ENCODE results near the gene PTGDS. TPM values are rescaled to one million over a fixed set of nuclear protein-coding genes. Genes with fewer than 3 reads are reported as not detected.

The PTGDS gene
- total RNA-seq, 1 donor, result 10.8 TPM

DNA sequence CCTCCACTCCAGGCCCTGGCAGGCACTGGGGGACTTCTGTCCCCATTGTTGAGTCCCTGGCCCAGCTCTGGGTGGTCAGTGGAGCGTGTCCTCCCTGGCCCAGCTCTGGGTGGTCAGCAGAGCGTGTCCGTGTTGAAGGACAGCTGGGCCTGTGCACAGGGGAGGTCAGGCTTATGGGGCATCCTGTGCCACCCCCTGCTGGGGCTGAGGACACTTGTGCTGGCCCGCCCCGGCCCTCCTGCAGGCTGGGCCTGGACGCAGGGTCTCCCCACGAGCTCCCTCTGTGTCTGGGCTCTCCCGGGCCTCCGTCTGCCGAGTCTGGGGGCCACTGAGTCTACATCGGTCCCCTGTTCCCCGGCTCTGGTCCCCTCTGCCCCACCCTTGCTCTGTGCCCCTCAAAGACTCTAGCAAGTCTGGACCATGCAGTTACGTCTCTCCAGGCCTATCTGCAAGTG is 30.5 kb downstream of the PTGDS start:
- no peak overlapping the region for H3K4me3 ChIP-seq (ENCODE audit: low read depth, low read length)
- TF ChIP-seq, protein P1, sequence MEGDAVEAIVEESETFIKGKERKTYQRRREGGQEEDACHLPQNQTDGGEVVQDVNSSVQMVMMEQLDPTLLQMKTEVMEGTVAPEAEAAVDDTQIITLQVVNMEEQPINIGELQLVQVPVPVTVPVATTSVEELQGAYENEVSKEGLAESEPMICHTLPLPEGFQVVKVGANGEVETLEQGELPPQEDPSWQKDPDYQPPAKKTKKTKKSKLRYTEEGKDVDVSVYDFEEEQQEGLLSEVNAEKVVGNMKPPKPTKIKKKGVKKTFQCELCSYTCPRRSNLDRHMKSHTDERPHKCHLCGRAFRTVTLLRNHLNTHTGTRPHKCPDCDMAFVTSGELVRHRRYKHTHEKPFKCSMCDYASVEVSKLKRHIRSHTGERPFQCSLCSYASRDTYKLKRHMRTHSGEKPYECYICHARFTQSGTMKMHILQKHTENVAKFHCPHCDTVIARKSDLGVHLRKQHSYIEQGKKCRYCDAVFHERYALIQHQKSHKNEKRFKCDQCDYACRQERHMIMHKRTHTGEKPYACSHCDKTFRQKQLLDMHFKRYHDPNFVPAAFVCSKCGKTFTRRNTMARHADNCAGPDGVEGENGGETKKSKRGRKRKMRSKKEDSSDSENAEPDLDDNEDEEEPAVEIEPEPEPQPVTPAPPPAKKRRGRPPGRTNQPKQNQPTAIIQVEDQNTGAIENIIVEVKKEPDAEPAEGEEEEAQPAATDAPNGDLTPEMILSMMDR (IDR thresholded peaks at IDR 0.05; ENCODE audit: insufficient read depth, low read depth, low read length), result no peak
- DNase-seq (ENCODE audit: low read depth), result no peak

DNA sequence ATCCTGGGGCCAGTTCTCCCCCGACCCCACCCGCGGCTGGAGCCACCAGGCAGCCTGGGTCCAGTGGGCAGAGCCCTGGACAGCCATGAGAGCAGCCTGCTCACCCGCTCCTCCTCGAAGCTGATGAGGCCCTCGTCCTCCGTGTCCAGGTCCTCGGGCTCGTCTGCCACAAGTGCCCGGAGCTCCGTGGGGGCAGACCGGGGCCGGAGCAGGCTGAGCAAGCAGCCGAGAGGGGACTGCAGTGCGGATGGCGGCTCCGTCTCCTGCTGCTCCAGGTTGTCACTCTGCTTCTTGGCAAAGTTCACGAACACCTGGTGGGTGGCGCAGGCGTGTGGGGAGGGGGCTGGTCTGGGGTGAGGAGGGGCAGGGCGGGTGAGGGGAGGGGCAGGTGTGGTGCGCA is 31.0 kb downstream of the PTGDS start:
- H3K4me3 ChIP-seq (ENCODE audit: low read depth, low read length), result no peak overlapping the region
- TF ChIP-seq, protein P1 (IDR thresholded peaks at IDR 0.05; ENCODE audit: insufficient read depth, low read depth, low read length), result no peak
- no peak for DNase-seq (ENCODE audit: low read depth)

DNA sequence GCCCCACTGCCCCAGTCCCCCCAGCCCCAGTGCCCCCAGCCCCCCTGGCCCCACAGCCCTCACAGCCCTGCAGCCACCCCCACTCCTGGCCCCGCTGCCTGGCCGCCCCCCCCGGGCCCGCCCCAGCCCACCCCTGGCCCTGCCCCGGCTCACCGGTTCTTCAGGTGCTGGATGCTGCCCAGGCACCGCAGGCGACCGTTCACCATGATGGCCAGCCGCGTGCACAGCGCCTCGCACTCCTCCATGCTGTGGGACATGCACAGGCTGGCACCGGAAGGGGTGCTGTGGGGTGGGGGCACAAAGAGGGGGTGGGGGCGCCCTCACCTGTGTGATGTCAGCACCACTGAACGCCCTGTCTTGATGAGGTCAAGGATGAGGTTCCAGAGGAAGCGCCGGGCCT is 31.9 kb downstream of the PTGDS start:
- H3K4me3 ChIP-seq (ENCODE audit: low read depth, low read length), result no peak overlapping the region
- DNase-seq (ENCODE audit: low read depth), result no peak
- TF ChIP-seq, protein P1 (IDR thresholded peaks at IDR 0.05; ENCODE audit: insufficient read depth, low read depth, low read length), result no peak

DNA sequence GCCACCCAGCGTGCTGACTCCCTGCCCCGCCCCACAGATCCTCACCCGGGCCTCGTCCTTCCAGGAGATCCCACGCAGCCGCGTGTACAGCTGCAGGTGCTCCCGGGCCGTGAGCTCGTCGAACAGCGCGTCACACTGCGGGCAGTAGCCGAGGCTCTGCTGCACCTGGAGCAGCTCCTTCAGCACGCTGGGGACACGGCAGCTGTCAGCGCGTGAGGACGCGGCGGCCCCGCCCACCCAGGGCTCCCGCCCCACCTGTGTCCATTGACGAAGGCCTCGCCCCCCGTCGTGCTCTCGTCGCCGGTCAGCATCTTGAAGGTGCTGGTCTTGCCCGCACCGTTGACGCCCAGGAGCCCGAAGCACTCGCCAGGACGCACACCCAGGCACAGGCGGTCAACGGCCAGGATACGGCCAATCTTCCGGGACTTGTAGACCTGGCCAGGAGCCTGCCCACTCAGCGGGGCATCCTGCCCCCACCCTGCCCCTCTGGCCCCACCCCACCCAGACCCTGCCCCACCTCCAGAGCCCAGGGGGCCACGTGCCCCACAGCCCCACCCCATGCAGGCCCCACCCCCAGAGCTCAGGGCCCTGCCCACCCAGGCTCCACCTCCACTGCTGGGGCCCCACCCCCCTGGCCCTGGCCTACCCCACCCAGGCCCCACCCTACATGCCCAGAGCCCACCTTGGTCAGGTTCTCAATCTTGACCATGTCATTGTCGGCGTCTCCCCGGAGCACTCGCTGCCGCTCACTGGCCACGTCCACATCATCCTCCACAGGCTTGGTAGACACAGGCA is 32.8 kb downstream of the PTGDS start:
- TF ChIP-seq, protein P1 (IDR thresholded peaks at IDR 0.05; ENCODE audit: insufficient read depth, low read depth, low read length), result no peak
- no peak for DNase-seq (ENCODE audit: low read depth)
- H3K4me3 ChIP-seq (ENCODE audit: low read depth, low read length), result no peak overlapping the region

DNA sequence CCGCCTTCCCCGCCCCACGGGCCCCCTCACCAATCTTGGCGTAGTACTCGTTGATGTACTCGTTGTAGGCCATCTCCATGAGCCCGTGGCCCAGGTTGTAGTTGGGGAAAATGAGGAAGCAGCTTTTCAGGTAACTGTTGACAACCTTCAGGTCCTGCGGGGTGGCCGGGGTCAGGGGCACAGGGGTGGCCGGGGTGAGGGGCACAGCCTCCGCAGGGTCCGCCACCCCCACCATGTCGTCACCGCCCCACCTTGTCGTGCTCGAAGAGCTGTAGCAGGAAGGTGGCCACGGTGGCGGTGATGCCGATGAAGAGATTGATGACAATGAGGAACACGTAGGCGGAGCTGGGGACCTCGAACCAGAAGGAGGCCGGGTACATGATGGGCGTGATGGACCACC is 33.9 kb downstream of the PTGDS start:
- TF ChIP-seq, protein P1 (IDR thresholded peaks at IDR 0.05; ENCODE audit: insufficient read depth, low read depth, low read length), result no peak
- no peak overlapping the region for H3K4me3 ChIP-seq (ENCODE audit: low read depth, low read length)
- DNase-seq (ENCODE audit: low read depth), result no peak

DNA sequence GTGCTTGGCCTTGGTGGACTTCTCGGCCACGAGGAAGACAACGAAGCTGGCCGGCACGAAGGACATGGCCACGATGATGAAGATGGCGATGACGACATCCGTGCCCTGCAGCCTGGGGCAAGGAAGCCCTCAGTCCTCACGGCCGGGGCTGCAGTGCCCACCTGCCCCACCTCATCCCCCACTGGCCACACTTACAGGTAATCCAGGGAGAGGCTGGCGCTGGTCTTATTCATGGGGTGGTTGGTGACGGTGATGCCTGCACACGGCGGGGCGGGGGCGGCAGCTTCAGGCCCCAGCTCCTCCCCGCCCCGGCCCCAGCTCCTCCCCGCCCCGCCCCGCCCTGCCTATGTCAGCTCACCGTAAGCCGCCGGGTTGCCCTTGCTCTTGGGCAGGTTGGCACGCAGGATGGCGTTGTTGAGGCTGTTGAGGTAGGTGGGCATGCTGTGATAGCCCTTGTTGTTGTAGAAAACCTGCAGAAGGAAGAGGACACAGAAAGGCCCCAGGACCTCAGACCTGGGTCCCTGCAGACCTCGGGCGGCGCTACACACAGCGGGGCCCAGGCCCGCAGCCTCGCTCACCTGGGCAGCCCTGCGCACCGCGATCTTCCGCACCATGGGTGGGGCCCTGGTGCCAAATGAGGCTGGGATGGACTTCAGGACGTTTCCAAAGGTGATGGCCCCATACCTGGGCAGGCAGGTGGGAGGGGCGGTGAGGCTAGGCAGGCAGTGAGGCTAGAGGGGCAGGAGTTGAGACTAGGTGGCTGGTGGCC is 34.8 kb downstream of the PTGDS start:
- TF ChIP-seq, protein P1 (IDR thresholded peaks at IDR 0.05; ENCODE audit: insufficient read depth, low read depth, low read length), result no peak
- DNase-seq (ENCODE audit: low read depth), result no peak
- H3K4me3 ChIP-seq (ENCODE audit: low read depth, low read length), result no peak overlapping the region

Data from fibroblast of villous mesenchyme (primary cell).